ENCODE data around the gene ESPL1.

DNA sequence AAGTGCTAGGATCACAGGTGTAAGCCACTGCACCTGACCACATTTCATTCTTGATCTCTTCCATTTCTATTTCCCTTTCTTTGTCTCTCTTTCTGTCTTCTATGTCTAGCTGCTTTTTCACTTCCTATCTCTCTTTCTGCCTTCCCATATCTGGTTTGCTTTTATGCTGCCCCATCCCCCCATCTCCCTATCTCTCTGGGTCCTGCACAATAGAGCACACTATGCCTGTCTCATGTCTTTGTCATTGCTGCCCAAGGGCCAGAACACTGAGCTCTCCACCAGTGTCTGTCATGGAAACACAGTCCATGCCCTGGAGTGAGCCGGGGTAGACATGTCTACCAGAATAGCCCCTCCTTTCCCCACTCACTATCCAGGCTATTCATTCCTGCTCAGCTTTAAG is 23.8 kb upstream of the ESPL1 start:
- TF ChIP-seq CTCF (IDR thresholded peaks at IDR 0.05) = no peak
- TF ChIP-seq POLR2A (IDR thresholded peaks at IDR 0.05) = no peak
